Upper lobe of left lung (tissue), 6 donors: ENCODE data around the gene MSANTD1. TPM values are rescaled to one million over a fixed set of nuclear protein-coding genes. Genes with fewer than 3 reads are reported as not detected.

Source experiments
- ATAC-seq, 2 donors: fragments of 200-7000 bp; cut with Tn5 transposase; one replicate each; pipeline ENCODE4 v1.9.1; 2022; ENCODE audit warnings: mild to moderate bottlenecking in 2 of 2, moderate library complexity in 2 of 2; ENCODE audit not compliant: low FRiP score in 2 of 2
- DNase-seq, 2 donors: peaks; one replicate each; pipeline ENCODE4 v3.0.0-alpha.2; 2019 to 2020
- H3K27ac ChIP-seq, 4 donors: fragments of 200-600 bp; sonication (generic); one replicate each; pipeline ENCODE4 v1.5.1; 2016 to 2019
- H3K27me3 ChIP-seq, 4 donors: fragments of 200-600 bp; sonication (generic); one replicate each; pipeline ENCODE4 v1.5.1; 2017 to 2019
- H3K36me3 ChIP-seq, 4 donors: fragments of 200-600 bp; sonication (generic); one replicate each; pipeline ENCODE4 v1.5.1; 2016 to 2019
- H3K4me1 ChIP-seq, 4 donors: fragments of 200-600 bp; sonication (generic); one replicate each; pipeline ENCODE4 v1.5.1; 2018 to 2019
- H3K4me3 ChIP-seq, 4 donors: fragments of 200-600 bp; sonication (generic); one replicate each; pipeline ENCODE4 v1.5.1; 2017 to 2019; ENCODE audit warnings: mild to moderate bottlenecking in 2 of 4, moderate library complexity in 1 of 4
- H3K9me3 ChIP-seq, 4 donors: fragments of 200-600 bp; sonication (generic); one replicate each; pipeline ENCODE4 v1.5.1; 2018 to 2019
- EP300 ChIP-seq, 4 donors: sonication (generic); formaldehyde crosslinking; IDR thresholded peaks; one replicate each; pipeline ENCODE4 v1.5.1; 2017; ENCODE audit warnings: antibody characterized with exemption in 4 of 4, control low read depth in 2 of 4
- POLR2A ChIP-seq, 4 donors: fragments of 450-650 bp; IDR thresholded peaks; one replicate each; pipeline ENCODE4 v1.5.1; 2016 to 2017; ENCODE audit warnings: antibody characterized with exemption in 4 of 4, mild to moderate bottlenecking in 2 of 4
- POLR2AphosphoS5 ChIP-seq, 2 donors: sonication (generic); formaldehyde crosslinking; IDR thresholded peaks; one replicate each; pipeline ENCODE4 v1.5.1; 2017; ENCODE audit warnings: antibody characterized with exemption in 2 of 2
- WGBS, 2 donors: methylation state at CpG; one replicate each; pipeline ENCODE4 v1.1.5; 2017 to 2018; 5-methylcytosine and 5-hydroxymethylcytosine counted together
- total RNA-seq, 6 donors: library from RNA; depleted of rRNA in 4 of 6; stranded (reverse); fragments of >200 nt in 4 of 6; gene quantifications; one replicate each; pipeline versions ENCODE4 v1.1.0 to v1.2.1, GENCODE V29; 2016 to 2021
- TF ChIP-seq, protein P1 (sequence below), 6 experiments: fragments of 450-650 bp in 4 of 6; fragments of 200-600 bp in 2 of 6; sonication (generic) in 2 of 6; IDR thresholded peaks; one replicate each; pipeline ENCODE4 v1.5.1; 2016 to 2019; ENCODE audit warnings: antibody characterized with exemption in 6 of 6
- donor health status: DM: no; HTN: no; CAD: no; lungs with moderate emphysema.
- donor health status: DM: no; HTN: yes; CAD: no; lungs with severe emphysema.

MSANTD1 gene
- total RNA-seq, 6 donors from 2014 or later = 1.00 to 7.3 (median 1.8) TPM

DNA sequence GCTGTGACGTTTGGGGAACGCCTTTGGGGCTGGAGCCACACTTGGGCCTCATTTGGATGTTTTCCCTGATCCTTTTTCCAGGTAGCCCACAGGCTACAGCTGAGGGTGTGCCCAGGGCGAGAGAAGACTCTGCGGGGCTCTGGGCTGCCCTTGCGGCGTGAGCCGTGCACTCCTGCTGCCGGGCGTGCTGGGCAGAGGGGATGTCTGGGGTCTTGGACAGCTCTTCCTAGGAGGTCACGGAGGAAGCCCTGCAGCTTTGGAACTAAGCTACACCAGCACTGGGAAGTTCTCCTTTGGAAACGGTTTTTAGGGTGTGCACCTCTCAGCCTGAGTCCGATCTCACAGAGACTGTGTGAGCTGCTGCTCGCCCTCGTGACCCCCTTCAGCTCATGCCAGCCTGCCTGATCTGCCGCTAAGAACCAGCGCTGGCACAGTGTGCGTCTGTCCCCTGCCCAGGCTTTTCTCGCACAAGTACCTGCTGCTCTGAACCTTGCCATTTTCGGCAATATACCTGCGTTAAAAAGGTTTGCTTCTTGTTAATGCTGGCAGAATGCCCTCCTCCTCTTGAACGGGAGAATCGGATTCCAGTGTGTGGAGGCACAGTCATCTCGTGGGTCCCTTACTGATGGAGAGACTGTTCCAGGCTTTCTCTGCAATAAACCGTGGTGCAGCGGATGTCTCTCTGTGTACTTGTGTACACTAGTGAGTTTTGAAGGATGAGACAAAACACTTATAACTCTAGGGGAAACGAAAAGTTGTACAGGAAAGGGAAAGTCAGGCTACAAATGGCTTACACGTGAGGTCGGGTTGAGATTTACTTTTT, 14.3 kb downstream of the MSANTD1 start:
- Histone ChIP-seq H3K36me3 (no peaks in the 10 kb centered on the region), H3K9me3 (no peaks in the 10 kb centered on the region), H3K4me3 (no peak overlapping the region), H3K27ac (no peak overlapping the region), H3K27me3 (no peaks in the 10 kb centered on the region), H3K4me1 (no peaks in the 10 kb centered on the region)
- TF ChIP-seq POLR2AphosphoS5 (IDR thresholded peaks at IDR 0.05) (no peak), POLR2A (IDR thresholded peaks at IDR 0.05) (no peak), EP300 (IDR thresholded peaks at IDR 0.05) (no peak)
- TF ChIP-seq, protein P1, sequence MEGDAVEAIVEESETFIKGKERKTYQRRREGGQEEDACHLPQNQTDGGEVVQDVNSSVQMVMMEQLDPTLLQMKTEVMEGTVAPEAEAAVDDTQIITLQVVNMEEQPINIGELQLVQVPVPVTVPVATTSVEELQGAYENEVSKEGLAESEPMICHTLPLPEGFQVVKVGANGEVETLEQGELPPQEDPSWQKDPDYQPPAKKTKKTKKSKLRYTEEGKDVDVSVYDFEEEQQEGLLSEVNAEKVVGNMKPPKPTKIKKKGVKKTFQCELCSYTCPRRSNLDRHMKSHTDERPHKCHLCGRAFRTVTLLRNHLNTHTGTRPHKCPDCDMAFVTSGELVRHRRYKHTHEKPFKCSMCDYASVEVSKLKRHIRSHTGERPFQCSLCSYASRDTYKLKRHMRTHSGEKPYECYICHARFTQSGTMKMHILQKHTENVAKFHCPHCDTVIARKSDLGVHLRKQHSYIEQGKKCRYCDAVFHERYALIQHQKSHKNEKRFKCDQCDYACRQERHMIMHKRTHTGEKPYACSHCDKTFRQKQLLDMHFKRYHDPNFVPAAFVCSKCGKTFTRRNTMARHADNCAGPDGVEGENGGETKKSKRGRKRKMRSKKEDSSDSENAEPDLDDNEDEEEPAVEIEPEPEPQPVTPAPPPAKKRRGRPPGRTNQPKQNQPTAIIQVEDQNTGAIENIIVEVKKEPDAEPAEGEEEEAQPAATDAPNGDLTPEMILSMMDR (IDR thresholded peaks at IDR 0.05) = no peak
- ATAC-seq = peak in 1 of 2 donors; percentile 35
- DNase-seq = peak; percentile 19 to 57
- WGBS, 2 donors = 64 to 68% methylated on average over 16 to 28 of the region's 28 CpGs

DNA sequence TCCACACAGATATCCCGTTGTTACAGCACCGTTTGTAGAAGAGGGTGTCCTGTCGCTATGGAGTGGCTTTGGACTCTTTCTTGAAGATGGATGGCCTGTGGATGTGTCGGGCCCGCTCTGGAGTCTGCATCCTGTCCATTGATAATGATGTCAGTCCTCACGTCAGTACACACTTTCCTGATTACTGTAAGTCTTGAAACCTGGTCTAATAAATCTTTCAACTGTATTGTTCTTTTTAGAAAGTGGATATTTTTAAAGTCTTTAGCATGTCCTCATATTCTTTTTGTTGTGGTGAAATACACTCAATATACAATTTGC, 14.9 kb downstream of the MSANTD1 start:
- Histone ChIP-seq H3K27ac (no peak overlapping the region), H3K36me3 (no peaks in the 10 kb centered on the region), H3K27me3 (no peaks in the 10 kb centered on the region), H3K4me3 (no peak overlapping the region), H3K9me3 (no peaks in the 10 kb centered on the region), H3K4me1 (no peaks in the 10 kb centered on the region)
- TF ChIP-seq EP300 (IDR thresholded peaks at IDR 0.05) (no peak), POLR2AphosphoS5 (IDR thresholded peaks at IDR 0.05) (no peak), POLR2A (IDR thresholded peaks at IDR 0.05) (no peak)
- TF ChIP-seq, protein P1 (IDR thresholded peaks at IDR 0.05) = no peak
- 49 to 60% methylated on average over 6 of the region's 6 CpGs for WGBS, 2 donors
- peak in 1 of 2 donors; percentile 5 for DNase-seq
- ATAC-seq = no peak

DNA sequence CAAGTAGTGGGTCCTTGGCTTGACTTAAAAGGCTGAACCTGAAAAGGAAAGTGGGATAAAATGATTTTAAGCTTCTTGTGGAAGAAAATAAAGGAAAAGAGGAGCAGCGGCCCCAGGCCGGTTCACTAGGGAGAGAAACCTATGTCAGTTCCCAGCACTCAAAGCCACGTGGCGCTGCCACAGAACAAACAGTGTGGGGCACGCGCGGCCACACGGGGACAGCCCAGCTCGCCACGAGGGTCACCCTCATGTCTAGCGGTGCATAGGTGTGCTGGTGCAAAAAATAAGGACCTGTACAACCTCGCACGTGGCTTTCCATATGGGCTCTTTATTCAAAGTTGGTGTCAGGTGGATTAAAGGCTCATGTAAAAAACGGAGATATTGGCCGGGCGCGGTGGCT, 17.1 kb downstream of the MSANTD1 start:
- no peaks in the 10 kb centered on the region for H3K27me3 ChIP-seq
- no peak overlapping the region for H3K27ac ChIP-seq
- no peak for TF ChIP-seq POLR2AphosphoS5 (IDR thresholded peaks at IDR 0.05)
- TF ChIP-seq, protein P1 (IDR thresholded peaks at IDR 0.05) = no peak
- TF ChIP-seq POLR2A (IDR thresholded peaks at IDR 0.05) = no peak
- no peak for TF ChIP-seq EP300 (IDR thresholded peaks at IDR 0.05)
- H3K9me3 ChIP-seq = no peaks in the 10 kb centered on the region
- WGBS, 2 donors = 92 to 96% methylated on average over 17 of the region's 17 CpGs
- H3K36me3 ChIP-seq = no peaks in the 10 kb centered on the region
- H3K4me1 ChIP-seq = no peaks in the 10 kb centered on the region
- DNase-seq (peak in 1 of 2 donors; percentile 62), ATAC-seq (no peak)
- H3K4me3 ChIP-seq = no peak overlapping the region

DNA sequence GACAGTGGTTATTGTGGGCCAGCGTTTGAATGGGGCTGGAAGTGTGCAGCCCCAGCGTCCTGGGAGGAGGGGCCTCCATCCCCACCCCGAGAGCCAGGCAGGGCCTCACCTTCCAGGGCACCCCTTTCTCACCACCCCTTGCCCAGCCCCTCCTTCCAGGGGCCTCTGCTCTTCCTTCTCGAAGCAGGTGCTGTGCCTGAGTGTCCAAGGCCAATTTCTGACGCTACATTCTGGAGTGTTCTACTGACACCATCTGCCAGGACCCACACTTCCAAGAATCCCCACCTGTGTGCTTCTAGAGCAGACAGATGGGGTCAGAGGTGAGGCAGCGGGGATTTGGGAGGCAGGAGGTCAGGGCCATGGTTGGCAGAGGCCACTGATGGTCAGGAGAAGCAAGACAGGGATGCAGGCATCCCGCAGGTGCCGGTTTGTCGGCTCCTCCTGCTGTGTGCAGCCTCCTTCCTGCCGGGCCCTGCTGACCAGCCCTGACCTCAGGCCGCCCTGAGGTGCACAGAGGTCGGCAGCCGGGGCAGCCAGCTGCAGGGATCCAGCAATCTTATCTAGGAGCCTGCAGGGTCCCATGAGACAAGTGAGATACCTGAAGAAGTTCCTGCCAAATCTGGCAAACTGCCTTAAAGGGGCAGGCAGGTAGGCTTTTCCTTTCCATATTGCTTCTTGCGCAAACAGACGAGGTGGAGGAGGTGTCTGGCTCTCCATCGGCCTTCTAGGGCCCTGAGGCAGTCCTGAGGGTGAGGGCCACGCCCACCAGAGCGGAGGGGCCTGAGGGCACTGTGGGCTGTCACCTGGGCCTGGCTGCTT, 18.8 kb downstream of the MSANTD1 start:
- Histone ChIP-seq H3K36me3 (no peaks in the 10 kb centered on the region), H3K4me3 (no peak overlapping the region), H3K4me1 (no peaks in the 10 kb centered on the region), H3K27me3 (no peaks in the 10 kb centered on the region), H3K9me3 (no peaks in the 10 kb centered on the region), H3K27ac (no peak overlapping the region)
- 68 to 90% methylated on average over 10 to 18 of the region's 18 CpGs for whole genome bisulfite sequencing, 2 donors
- ATAC-seq = no peak
- peak in 1 of 2 donors; percentile 58 for DNase-seq
- TF ChIP-seq, protein P1 (IDR thresholded peaks at IDR 0.05) = no peak
